Measurements from ENCODE around the gene TMEM45B. TPM values are rescaled to one million over a fixed set of nuclear protein-coding genes. Genes with fewer than 3 reads are reported as not detected.
A peak's percentile ranks its signal among the peaks of the same experiment; 100 is the strongest.

The TMEM45B gene
- total and polyA plus RNA-seq, 12 donors, result 0.11 TPM; not detected in 11

- Histone ChIP-seq H3K27ac (peak overlapping the region; percentile 10 to 92 (median 78)), H3K4me3 (peak overlapping the region; percentile 69 to 96 (median 92)), H3K36me3 (peaks cover 0 to 44% (median 14%) of the 10 kb centered on the region in 9 donors), H3K9me3 (no peaks in the 10 kb centered on the region), H3K27me3 (no peaks in the 10 kb centered on the region), H3K4me1 (peaks cover 3 to 24% (median 16%) of the 10 kb centered on the region in 9 donors)
- peak in 7 of 8 donors; percentile 1 to 39 (median 12) for ATAC-seq
- intact Hi-C loops (cut with DNase I), result no loop called here
- 24 to 25% methylated on average over 13 of the region's 13 CpGs for WGBS, 2 donors
- TF ChIP-seq CTCF (IDR thresholded peaks at IDR 0.05), result no peak
- no peak for DNase-seq
Measured at GRCh38 chr11:129894278-129895125, 78.9 kb downstream of the TMEM45B start.

GRCh38 chr11:129895126-129896041, 79.7 kb downstream of the TMEM45B start, which contains the start of gene NFRKB:
Gene NFRKB, minus strand, starts transcription at chr11:129895578. Its CDS starts 2,729 bp downstream, at chr11:129892849.
- ATAC-seq (peak; percentile 99 to 100 (median 100)), DNase-seq (peak; percentile 86 to 92)
- Histone ChIP-seq H3K36me3 (peaks cover 0 to 39% (median 12%) of the 10 kb centered on the region in 9 donors), H3K27ac (peak within 1 kb of the TSS; percentile 10 to 92 (median 78)), H3K4me1 (peaks cover 3 to 24% (median 16%) of the 10 kb centered on the region in 9 donors), H3K9me3 (no peaks in the 10 kb centered on the region), H3K4me3 (peak within 1 kb of the TSS; percentile 69 to 96 (median 92)), H3K27me3 (no peaks in the 10 kb centered on the region)
- WGBS, 2 donors, result 1% methylated on average over 73 to 77 of the region's 77 CpGs
- intact Hi-C loops (cut with DNase I), result no loop called here
- TF ChIP-seq CTCF (IDR thresholded peaks at IDR 0.05), result peak in 2 of 9 donors; percentile 18 to 35

GRCh38 chr11:129896062-129896461, 80.4 kb downstream of the TMEM45B start:
- Histone ChIP-seq H3K4me3 (peak overlapping the region; percentile 69 to 96 (median 92)), H3K27ac (peak overlapping the region in 9 of 10 donors; percentile 60 to 92 (median 79)), H3K9me3 (no peaks in the 10 kb centered on the region), H3K36me3 (peaks cover 0 to 39% (median 12%) of the 10 kb centered on the region in 9 donors), H3K27me3 (no peaks in the 10 kb centered on the region), H3K4me1 (peaks cover 3 to 24% (median 16%) of the 10 kb centered on the region in 9 donors)
- 66 to 76% methylated on average over 9 of the region's 9 CpGs for WGBS, 2 donors
- TF ChIP-seq CTCF (IDR thresholded peaks at IDR 0.05), result no peak
- intact Hi-C loops (cut with DNase I), result no loop called here
- ATAC-seq (peak in 3 of 8 donors; percentile 9 to 23 (median 9)), DNase-seq (no peak)

- intact Hi-C loops (cut with DNase I), result no loop called here
- no peak for TF ChIP-seq CTCF (IDR thresholded peaks at IDR 0.05)
- H3K9me3 ChIP-seq, result no peaks in the 10 kb centered on the region
- H3K4me1 ChIP-seq, result no peaks in the 10 kb centered on the region
- no peak overlapping the region for H3K4me3 ChIP-seq
- no peak for ATAC-seq
- no peak overlapping the region for H3K27ac ChIP-seq
- no peak for DNase-seq
- H3K27me3 ChIP-seq, result no peaks in the 10 kb centered on the region
- 90 to 97% methylated on average over 8 of the region's 8 CpGs for WGBS, 2 donors
- H3K36me3 ChIP-seq, result peaks cover 0 to 96% (median 15%) of the 10 kb centered on the region in 9 donors
Measured at GRCh38 chr11:129905402-129905801, 89.8 kb downstream of the TMEM45B start.
